Colonic mucosa (tissue), 4 donors: ENCODE measurements around the gene ABL2. TPM values are rescaled to one million over a fixed set of nuclear protein-coding genes. Genes with fewer than 3 reads are reported as not detected.
"Not testable (repeated sequence)": the region's sequence is repeated elsewhere in the genome, so short reads cannot be mapped to it uniquely, and the experiment has no call there.

Source experiments
- DNase-seq: peaks from one replicate; pipeline ENCODE4 v3.0.0-alpha.2; 2020
- H3K27ac ChIP-seq: fragments of 200-600 bp; one replicate; pipeline ENCODE4 v1.8.0; 2021
- H3K27me3 ChIP-seq: fragments of 200-600 bp; one replicate; pipeline ENCODE4 v1.8.0; 2021
- H3K36me3 ChIP-seq: fragments of 200-600 bp; one replicate; pipeline ENCODE4 v1.8.0; 2021
- H3K4me1 ChIP-seq: fragments of 200-600 bp; one replicate; pipeline ENCODE4 v1.8.0; 2021; ENCODE audit warnings: mild to moderate bottlenecking
- H3K4me3 ChIP-seq: fragments of 200-600 bp; one replicate; pipeline ENCODE4 v1.8.0; 2021
- H3K9ac ChIP-seq, 2 donors: one replicate each; pipeline ENCODE4 v1.7.0; 2013; ENCODE audit warnings: control low read depth in 2 of 2, low read depth in 2 of 2, low read length in 2 of 2
- H3K9me3 ChIP-seq: fragments of 200-600 bp; one replicate; pipeline ENCODE4 v1.8.0; 2021
- intact Hi-C: fragments of 100-400 bp; cut with DNase I; formaldehyde crosslinking; loops from one replicate; pipeline ENCODE4 v1.14.1; 2022
- total RNA-seq, 2 donors: library from RNA; stranded (reverse); fragmentation: NEBNext Ultra II Directional in 1 of 2; extraction: Animal tissue kit (Norgen Biotek cat#: 25700) in 1 of 2; gene quantifications; one replicate each; pipeline ENCODE4 v1.2.1, GENCODE V29; 2021
- TF ChIP-seq, protein P1 (sequence below): fragments of 200-600 bp; IDR thresholded peaks from one replicate; pipeline ENCODE4 v1.8.0; 2022; ENCODE audit warnings: antibody characterized with exemption, mild to moderate bottlenecking
- donor health status: healthy.
- donor health status: DM: no; HTN: no; CAD: no.
- donor health status: DM: no; HTN: no; CAD: no.

ABL2 gene
- total RNA-seq, 2 donors from 2014 or later: 9.1 to 12.8 TPM

DNA sequence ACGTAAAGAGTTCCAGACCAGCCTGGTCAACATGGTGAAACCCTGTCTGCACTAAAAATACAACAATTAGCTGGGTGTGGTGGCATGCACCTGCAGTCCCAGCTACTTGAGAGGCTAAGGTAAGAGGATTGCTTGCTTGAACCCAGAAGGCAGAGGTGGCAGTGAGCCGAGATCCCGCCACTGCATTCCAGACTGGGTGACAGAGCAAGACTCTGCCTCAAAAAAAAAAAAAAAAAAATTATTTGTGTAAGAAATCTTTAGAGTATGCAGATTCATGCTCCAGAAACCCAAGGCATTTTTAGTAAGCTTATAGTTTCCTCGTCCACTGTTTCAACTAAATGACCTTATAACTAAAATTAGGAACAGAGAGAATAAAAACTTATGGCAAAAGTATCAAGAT is 51.3 kb downstream of the ABL2 start:
- H3K27ac ChIP-seq: no peak overlapping the region
- H3K36me3 ChIP-seq: no peaks in the 10 kb centered on the region
- H3K4me3 ChIP-seq: no peak overlapping the region
- no peak for DNase-seq
- H3K9ac ChIP-seq: no peak overlapping the region
- no peaks in the 10 kb centered on the region for H3K4me1 ChIP-seq
- intact Hi-C loops: no loop called here
- no peaks in the 10 kb centered on the region for H3K27me3 ChIP-seq
- TF ChIP-seq, protein P1, sequence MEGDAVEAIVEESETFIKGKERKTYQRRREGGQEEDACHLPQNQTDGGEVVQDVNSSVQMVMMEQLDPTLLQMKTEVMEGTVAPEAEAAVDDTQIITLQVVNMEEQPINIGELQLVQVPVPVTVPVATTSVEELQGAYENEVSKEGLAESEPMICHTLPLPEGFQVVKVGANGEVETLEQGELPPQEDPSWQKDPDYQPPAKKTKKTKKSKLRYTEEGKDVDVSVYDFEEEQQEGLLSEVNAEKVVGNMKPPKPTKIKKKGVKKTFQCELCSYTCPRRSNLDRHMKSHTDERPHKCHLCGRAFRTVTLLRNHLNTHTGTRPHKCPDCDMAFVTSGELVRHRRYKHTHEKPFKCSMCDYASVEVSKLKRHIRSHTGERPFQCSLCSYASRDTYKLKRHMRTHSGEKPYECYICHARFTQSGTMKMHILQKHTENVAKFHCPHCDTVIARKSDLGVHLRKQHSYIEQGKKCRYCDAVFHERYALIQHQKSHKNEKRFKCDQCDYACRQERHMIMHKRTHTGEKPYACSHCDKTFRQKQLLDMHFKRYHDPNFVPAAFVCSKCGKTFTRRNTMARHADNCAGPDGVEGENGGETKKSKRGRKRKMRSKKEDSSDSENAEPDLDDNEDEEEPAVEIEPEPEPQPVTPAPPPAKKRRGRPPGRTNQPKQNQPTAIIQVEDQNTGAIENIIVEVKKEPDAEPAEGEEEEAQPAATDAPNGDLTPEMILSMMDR: no peak
- H3K9me3 ChIP-seq: no peaks in the 10 kb centered on the region

DNA sequence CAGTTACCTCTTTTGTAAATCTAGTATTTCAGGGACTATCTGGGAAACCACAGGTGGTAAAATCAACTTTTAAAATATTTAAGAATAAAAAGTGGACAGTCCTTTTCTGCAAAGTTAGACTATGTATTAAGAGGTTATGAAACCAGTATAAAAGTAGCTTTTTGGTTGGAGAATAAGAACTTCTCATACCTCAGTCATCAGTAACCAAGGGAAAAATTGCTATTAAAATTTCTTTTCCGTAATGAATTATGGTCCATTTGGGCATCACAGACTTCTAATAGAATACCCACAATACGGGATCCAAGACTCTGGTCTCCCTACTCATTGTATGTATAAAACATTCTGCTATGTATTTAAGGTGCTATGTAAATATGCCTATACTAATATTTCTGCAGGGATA is 51.9 kb downstream of the ABL2 start:
- no peak for DNase-seq
- Histone ChIP-seq H3K36me3 (no peaks in the 10 kb centered on the region), H3K27me3 (no peaks in the 10 kb centered on the region), H3K4me1 (no peaks in the 10 kb centered on the region), H3K27ac (no peak overlapping the region), H3K9me3 (no peaks in the 10 kb centered on the region), H3K9ac (no peak overlapping the region), H3K4me3 (no peak overlapping the region)
- intact Hi-C loops: no loop called here
- TF ChIP-seq, protein P1: no peak

DNA sequence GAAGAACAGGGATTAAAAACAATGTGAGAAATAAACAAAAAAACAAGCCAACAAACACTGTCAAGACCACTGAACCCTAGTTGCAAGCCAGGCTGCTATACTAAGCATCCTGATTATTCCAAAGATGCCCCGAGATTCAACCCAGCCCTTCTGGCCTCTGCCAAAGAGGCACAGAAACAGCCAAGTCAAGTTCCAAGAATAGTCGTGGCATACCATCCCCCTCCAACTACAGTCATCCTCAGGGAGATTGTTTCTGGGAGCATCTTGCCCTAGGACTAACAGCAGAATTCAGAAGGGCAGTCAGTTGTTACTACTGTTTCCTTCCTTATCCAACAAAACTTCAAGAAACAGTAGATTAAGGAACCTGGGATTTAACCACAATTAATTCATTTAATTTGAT is 52.3 kb downstream of the ABL2 start:
- Histone ChIP-seq H3K9ac (no peak overlapping the region), H3K36me3 (no peaks in the 10 kb centered on the region), H3K27ac (no peak overlapping the region), H3K4me1 (no peaks in the 10 kb centered on the region), H3K4me3 (no peak overlapping the region), H3K27me3 (no peaks in the 10 kb centered on the region), H3K9me3 (no peaks in the 10 kb centered on the region)
- intact Hi-C loops: no loop called here
- TF ChIP-seq, protein P1: no peak
- no peak for DNase-seq

DNA sequence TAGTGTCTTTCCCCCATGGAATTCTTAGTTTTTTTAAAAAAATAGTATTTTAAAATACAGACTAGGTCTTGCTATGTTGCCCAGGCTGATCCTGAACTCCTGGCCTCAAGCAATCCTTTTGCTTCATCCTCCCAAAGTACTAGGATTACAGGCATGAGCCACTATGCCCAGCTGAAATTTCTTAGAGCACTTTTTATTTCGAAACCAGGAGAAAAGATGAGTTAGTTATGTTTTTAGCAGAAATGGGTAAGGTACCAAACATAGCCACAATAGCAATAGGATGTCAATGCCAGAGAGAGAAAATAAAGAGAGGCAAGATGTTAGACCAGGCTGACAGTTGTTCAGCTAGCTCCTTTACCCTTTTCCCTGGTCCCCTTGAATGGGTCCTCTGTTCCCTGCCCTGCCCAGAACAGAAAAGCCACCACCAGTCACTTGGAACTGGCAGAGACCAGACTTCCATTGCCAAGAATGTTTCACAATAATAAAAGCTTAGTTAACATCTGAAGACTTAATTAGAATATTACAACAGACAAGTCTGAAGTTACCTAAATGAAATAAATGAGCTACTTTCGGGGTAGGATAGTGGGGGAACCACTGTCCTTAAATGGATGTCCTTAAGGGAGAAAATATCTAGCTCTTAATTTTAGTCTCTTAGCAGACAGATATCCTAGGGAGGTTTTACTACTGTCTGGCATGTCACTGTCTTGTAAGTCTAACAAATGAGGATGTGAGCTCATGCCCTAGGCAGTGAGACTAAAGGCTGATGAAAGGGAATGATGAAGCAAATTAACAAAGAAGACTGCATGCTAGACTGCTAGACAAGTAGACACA is 54.3 kb downstream of the ABL2 start:
- H3K4me1 ChIP-seq: no peaks in the 10 kb centered on the region
- TF ChIP-seq, protein P1: no peak
- no peaks in the 10 kb centered on the region for H3K9me3 ChIP-seq
- H3K9ac ChIP-seq: no peak overlapping the region
- H3K4me3 ChIP-seq: no peak overlapping the region
- no peak overlapping the region for H3K27ac ChIP-seq
- no peak for DNase-seq
- no peaks in the 10 kb centered on the region for H3K36me3 ChIP-seq
- intact Hi-C loops: no loop called here
- no peaks in the 10 kb centered on the region for H3K27me3 ChIP-seq

DNA sequence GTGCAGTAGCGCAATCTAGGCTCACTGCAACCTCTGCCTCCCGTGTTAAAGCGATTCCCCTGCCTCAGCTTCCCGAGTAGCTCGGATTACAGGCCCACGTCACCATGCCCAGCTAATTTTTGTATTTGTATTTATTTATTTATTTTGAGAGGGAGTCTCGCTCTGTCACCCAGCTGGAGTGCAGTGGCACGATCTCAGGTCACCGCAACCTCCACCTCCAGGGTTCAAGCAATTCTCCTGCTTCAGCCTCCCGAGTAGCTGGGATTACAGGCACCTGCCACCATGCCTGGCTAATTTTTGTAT is 59.1 kb downstream of the ABL2 start:
- H3K27ac ChIP-seq, H3K9me3 ChIP-seq, H3K9ac ChIP-seq, H3K36me3 ChIP-seq, intact Hi-C loops, H3K4me3 ChIP-seq, DNase-seq, H3K27me3 ChIP-seq, H3K4me1 ChIP-seq: not testable (repeated sequence)

DNA sequence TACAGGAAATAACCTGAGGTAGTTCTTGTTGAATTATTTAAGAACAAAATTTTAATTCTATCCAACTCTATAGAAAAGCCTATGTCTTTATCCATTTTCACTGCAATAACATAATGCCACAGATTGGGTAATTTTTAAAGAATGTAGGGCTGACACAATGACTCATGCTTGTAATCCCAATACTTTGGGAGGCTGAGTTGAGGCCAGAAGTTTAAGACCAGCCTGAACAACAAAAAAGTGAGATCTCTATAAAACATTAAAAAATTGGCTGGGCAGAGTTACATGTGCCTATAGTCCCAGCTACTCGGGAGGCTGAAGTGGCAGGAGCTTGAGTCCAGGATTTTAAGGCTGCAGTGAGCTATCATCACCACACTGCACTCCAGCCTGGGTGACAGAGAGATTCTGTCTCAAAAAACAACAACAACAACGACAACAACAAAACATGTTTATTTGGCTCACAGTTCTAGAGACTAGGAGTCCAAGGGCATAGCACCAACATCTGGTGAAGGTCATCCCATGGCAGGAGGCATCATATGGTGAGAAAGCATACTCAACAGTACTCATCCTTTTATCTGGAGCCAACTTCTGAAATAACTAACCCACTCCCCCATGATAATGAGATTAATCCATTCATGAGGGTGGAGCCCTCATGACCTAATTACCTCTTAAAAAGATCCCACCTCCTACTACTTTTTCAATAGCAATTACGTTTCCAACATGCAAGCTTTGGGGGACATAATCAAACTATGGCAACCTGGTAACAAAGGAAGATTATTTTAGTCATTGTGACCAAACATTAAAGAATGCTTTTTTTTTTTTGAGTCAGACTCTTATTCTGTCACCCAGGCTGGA is 59.6 kb downstream of the ABL2 start:
- TF ChIP-seq, protein P1: no peak
- Histone ChIP-seq H3K27me3 (no peaks in the 10 kb centered on the region), H3K36me3 (no peaks in the 10 kb centered on the region), H3K9me3 (no peaks in the 10 kb centered on the region), H3K4me1 (no peaks in the 10 kb centered on the region), H3K4me3 (no peak overlapping the region), H3K27ac (no peak overlapping the region), H3K9ac (no peak overlapping the region)
- intact Hi-C loops: no loop called here
- no peak for DNase-seq
